HG03196 (cell line): Measurements from ENCODE around the gene RUFY3.
"Not testable (repeated sequence)": the region's sequence is repeated elsewhere in the genome, so short reads cannot be mapped to it uniquely, and the experiment has no call there.

Source experiments
- ATAC-seq: cut with Tn5 transposase; IDR thresholded peaks from one replicate; pipeline ENCODE4 v1.9.1; 2021; ENCODE audit not compliant: unreplicated experiment

Gene RUFY3

DNA sequence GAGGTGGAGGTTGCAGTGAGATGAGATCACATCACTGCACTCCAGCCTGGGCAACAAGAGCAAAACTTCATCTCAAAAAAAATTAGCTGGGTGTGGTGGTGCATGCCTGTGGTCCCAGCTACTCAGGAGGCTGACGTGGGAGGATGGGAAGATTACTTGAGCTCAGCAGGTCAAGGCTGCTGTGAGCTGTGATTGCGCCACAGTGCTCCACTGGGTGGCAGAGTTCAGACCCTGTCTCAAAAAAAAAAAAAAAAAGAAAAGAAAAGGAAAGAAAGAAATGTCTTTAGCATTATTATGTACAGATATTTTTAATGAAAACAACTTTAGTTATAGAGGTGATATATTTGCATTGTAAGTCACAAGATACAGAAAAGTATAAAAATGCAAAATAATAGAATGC is 14.2 kb downstream of the RUFY3 start:
- not testable (repeated sequence) for ATAC-seq

DNA sequence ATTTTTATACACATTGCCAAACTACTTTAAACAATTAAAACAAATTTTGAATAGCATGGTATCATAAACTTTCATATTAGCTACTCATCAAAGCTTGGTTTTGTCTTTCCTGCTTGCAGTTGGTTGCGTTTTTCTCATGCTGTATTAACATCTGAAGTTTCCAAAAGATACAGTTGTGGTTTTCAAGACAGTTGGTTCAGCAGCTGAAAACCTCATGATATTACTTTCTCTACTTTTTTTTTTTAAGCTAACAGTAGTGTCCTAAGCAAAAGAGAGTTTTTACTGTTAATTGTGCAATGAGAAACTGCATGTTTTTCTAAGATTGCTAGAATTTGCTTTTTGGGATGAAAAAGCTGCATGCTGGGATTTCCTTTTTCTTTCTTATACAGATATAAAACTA is 15.2 kb downstream of the RUFY3 start:
- no peak for ATAC-seq

- no peak for ATAC-seq
Measured at GRCh38 chr4:70737409-70737808, 15.6 kb downstream of the RUFY3 start.

GRCh38 chr4:70739496-70740337 is 18.0 kb downstream of the RUFY3 start:
- ATAC-seq: no peak

DNA sequence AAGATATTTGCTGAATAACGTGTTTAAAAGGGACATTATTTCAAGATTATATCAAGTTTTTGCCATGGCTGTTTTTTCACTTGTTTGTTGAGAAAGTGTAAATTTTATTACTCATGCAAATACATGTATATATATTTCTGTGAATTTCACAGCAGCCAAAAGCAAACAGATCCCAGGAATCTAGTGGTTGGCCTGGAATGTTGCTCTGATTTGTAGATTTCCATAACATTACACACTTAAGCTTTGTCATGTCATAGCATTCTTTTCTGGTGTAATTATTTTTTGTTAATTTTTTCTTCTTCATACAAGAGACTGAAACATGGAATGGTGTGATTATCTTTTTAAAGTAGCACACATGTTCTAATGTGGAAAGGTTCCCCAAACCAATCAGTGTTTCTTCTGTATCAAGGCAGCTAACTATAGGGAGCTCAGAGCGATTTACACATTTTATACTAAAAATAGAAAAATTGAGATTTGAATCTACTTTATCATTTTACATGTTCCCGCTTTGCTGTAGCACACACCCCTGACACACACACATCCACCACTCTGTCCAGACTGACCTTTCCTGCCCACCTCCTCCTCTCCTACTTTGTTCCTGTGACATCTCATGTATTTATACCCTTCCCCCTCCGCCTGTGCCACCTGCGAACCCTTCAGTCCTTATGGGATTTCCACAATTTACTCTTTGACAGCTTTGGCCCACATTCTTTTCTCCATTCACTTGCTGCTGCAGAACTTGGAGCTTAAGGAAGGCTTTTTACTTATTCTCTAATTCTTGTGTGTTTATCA is 20.3 kb downstream of the RUFY3 start:
- ATAC-seq: no peak

GRCh38 chr4:70743731-70744130 is 22.0 kb downstream of the RUFY3 start:
- no peak for ATAC-seq

GRCh38 chr4:70746179-70746839 is 24.5 kb downstream of the RUFY3 start:
- no peak for ATAC-seq

DNA sequence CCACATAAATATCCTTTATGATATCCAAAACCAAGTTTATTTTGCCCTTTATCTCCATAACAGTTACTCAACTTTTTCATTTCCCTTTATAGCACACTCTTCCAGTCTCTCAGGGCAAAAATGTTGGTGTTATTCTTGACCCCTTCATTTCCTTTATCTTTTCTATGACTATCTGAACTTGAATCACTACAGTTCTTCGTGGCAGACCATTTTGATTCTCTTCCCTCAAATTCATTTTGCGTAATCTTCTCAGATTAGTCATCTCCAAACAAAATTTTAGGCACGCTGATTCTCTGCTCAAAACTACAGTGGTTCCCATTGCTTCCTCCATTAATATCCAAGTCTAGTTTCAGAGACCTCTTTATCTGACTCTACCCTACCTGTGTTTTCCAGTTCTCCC is 26.1 kb downstream of the RUFY3 start:
- no peak for ATAC-seq

GRCh38 chr4:70749313-70749712 is 27.5 kb downstream of the RUFY3 start:
- ATAC-seq: peak; percentile 61

GRCh38 chr4:70752236-70752635 is 30.5 kb downstream of the RUFY3 start:
- no peak for ATAC-seq

GRCh38 chr4:70753630-70754029 is 31.9 kb downstream of the RUFY3 start:
- ATAC-seq: no peak

- peak; percentile 63 for ATAC-seq
Measured at GRCh38 chr4:70754470-70754869, 32.7 kb downstream of the RUFY3 start.

- ATAC-seq: peak; percentile 46
Measured at GRCh38 chr4:70754990-70755688, 33.4 kb downstream of the RUFY3 start.

GRCh38 chr4:70759126-70759525 is 37.4 kb downstream of the RUFY3 start:
- no peak for ATAC-seq

GRCh38 chr4:70759627-70760026 is 37.9 kb downstream of the RUFY3 start:
- ATAC-seq: no peak

DNA sequence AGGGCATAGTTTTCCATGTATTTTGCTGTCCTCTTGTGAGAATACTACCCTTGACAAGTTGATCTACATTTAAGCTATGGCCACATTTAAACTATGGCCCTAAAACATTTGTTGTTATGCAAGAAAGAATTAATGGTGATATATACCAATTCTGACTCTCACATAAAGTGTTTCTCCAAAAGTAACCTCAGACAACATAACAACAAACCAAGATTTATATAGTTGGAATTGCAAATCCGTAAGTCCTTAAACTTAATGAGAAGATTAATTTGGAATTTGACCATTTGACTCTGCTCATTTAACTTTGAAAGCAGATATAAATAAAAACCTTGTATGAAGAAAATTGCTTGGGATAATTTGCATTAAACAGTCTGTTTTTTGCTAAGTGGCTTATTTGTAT is 38.9 kb downstream of the RUFY3 start:
- no peak for ATAC-seq

- ATAC-seq: no peak
Measured at GRCh38 chr4:70761276-70761816, 39.6 kb downstream of the RUFY3 start.

GRCh38 chr4:70765368-70765767 is 43.6 kb downstream of the RUFY3 start:
- ATAC-seq: no peak

DNA sequence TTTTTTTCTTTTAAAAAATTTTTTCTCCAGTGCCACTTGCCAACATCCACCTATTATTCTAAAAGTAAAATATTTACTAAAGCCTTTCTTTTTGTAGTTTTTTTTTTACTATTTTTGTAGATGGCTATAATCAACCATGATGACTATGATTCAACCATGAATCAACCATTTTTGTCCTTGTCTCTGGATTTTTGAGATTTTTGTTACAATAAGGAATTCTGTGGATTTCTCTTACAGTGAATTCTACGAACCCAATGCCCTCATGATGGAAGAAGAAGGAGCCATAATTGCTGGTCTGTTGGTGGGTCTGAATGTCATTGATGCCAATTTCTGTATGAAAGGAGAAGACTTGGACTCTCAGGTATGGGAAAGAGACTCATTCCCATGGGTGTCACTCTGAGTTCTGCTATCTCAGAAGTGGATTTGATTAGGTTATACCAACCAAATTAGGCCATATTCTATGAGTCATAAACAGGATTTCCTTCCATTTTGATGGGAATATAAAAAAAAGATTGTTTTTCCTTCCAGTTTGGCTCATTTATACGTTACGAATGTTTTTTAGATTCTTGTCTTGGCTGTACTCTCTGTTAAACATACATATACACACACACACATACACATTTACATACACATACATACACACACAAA is 46.7 kb downstream of the RUFY3 start:
- no peak for ATAC-seq

GRCh38 chr4:70769396-70769795 is 47.6 kb downstream of the RUFY3 start:
- not testable (repeated sequence) for ATAC-seq
